ENCODE results near the gene PRDX5.

PRDX5 gene

DNA sequence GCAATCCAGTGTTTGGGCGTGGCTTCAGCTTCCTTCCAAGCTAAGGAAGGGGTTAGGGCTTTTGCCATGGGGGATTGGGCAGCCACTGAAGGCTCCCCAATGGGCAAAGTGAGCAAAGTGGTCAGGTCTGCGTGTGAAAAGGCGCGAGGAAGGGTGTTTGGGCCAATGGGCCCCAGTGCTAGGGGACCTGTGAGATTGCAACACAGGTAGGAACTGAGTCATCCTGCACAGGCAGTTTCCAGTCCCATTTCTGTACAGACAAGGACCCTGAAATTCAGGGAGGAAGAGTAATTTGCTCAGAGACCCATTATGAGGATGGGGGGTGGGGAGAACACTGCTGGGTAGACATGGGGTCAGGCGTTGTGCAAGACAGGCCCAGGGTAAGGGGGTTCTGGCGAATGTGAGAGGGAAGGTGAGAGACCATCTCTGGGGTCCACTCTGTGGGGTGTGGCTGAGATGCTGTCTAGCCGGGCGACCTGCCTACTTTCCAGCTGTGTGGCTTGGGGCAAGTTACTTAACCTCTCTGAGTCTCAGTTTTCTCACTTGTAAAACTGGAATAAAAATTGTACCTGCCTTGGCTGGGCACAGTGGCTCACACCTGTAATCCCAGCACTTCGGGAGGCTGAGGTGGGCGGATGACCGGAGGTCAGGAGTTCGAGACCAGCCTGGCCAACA is 29.4 kb downstream of the PRDX5 start:
- no peak for DNase-seq (ENCODE audit: low read depth)

DNA sequence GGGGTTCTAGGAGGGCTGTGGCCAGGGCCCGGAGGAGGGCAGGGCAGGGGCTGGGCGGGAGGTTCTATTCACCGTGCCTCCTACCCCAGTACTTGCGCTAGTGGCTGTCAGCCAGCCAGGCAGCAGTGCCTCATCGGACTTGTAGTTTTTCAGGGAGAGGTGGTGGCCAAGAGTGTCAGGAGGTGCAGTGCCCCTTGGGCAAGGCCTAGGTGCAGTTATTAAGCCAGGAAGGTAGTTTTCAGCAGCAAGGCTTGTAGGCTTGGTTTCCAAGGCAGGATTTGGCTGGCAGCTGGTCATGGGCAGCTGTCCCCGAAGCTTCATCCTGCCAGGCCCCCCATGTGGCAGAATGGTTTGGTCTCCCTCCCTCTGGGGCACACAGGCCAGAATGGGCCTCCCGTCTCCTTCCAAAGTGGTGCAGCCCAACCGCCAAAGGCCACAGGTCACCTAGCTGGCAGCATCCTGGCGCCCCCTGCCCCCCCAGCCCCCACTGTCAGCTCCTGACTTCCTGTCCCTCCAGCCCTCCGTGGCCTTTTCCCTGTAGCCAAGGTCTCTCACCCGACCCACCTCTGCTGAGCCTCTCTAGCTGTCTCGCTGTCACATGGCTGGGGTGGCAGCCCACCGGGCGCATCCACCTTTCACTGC is 30.6 kb downstream of the PRDX5 start:
- no peak for DNase-seq (ENCODE audit: low read depth)

- DNase-seq (ENCODE audit: low read depth) = no peak
Observed at GRCh38 chr11:64349025-64349387, 31.1 kb downstream of the PRDX5 start.

- no peak for DNase-seq (ENCODE audit: low read depth)
Observed at GRCh38 chr11:64349404-64349803, 31.5 kb downstream of the PRDX5 start.

- DNase-seq (ENCODE audit: low read depth) = no peak
Observed at GRCh38 chr11:64351136-64351631, 33.3 kb downstream of the PRDX5 start.

DNA sequence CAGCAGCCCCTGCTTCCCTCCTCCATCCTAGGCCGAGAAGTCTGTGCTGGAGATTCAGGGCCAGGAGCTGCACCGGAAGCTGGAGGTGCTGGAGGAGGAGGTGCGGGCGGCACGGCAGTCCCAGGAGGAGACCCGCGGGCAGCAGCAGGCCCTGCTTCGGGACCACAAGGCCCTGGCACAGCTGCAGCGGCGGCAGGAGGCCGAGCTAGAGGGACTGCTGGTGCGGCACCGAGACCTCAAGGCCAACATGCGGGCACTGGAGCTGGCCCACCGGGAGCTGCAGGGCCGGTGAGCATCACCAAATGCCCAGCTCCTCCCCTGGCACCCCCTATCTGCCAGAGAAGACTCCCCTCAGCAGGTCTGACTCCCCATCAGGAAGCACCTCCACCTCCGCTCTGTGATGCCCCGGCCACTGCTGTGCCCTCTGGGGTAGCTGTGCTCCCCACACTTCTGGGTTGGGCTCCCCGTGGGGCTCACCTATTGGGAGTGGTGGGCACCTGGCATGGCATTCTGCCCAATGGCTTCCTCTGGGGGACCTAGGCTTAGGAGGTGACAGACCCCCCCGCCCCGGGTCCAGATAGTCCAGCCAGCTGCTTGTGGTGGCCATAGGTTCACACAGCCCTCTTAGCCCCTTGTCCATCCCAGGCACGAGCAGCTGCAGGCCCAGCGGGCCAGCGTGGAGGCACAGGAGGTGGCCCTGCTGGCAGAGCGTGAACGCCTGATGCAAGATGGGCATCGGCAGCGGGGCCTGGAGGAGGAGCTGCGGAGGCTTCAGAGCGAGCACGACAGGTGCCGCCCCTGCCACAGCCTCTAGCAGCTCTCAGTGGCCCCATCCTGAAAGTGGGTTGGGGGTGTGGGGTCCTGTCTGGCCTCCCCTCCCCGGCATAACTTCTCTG is 34.4 kb downstream of the PRDX5 start:
- DNase-seq (ENCODE audit: low read depth) = no peak

- no peak for DNase-seq (ENCODE audit: low read depth)
Observed at GRCh38 chr11:64352995-64353714, 35.2 kb downstream of the PRDX5 start.

GRCh38 chr11:64353715-64354506 is 36.0 kb downstream of the PRDX5 start:
- DNase-seq (ENCODE audit: low read depth) = no peak

DNA sequence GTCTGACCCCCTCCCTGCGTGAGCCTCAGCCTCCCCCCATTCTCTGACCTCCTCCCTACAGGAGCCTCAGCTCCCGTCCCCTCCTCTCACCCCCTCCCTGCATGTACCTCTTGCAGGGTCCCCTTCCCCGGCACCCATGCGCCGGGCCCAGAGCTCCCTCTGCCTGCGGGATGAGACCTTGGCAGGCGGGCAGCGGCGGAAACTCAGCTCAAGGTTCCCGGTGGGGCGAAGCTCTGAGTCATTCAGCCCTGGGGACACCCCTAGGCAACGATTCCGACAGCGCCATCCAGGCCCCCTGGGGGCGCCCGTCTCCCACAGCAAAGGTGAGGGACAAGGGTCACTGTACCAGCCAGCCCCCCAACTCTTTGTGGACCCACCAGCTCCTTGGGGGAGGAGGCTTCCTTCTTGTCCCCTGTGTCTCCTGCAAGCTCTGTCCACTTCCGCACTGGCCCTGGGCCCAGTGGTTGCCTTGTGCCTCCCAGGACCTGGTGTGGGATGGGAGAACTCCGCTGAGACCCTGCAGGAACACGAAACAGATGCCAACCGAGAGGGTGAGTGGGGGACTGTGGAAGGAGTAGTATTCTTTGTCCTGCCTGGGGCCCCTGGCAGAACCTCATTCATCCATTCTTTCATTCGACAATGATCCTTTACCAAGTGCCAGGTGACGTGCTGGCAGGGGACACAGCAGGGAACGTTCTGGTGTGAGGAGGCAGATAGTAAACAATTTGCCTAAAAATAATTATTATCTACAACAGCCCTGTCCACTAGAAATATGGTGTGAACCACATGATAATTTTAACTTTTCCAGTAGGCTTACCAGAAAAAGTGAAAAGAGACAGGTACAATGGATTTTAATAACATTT is 37.4 kb downstream of the PRDX5 start:
- DNase-seq (ENCODE audit: low read depth) = peak; percentile 74

DNA sequence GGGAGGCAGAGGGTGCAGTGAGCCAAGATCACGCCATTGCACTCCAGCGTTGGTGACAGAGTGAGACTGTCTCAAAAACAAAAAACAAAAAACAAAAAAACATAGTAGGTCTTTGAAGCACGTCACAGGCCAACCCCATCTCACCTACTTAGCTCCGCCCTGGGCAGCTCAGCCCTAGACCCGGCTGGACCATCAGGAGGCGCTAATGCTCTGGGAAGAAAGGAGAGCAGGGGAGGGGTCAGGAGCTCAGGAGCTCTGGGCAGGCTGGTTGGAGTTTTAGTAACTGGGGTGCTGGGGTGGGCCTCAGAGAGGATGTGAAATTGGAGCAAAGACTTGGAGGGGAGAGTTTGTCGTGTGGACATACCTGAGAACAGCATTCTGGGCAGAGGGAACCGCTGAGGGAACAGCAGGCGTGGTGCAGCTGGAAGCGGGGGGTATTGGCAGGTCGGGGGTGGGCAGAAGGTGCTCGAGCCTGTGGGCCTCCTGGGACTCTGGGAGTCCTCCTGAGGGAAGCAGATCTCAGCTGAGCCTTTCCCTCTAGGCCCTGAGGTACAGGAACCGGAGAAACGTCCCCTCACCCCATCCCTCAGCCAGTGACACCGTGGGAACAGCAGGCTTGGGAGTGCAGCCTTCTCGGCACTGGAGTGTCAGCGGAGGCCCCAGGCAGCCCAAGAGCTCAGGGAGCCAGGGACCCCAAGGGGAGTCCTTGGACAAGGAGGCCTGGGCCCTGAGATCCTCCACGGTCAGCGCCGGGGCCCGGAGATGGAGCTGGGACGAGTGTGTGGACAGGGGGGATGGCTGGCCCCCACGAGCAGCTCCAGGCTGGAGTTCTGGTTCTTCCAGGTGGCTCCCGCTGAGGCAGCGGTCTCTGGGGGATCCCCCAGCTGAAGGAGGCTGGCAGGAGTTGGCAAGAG is 38.8 kb downstream of the PRDX5 start:
- no peak for DNase-seq (ENCODE audit: low read depth)

DNA sequence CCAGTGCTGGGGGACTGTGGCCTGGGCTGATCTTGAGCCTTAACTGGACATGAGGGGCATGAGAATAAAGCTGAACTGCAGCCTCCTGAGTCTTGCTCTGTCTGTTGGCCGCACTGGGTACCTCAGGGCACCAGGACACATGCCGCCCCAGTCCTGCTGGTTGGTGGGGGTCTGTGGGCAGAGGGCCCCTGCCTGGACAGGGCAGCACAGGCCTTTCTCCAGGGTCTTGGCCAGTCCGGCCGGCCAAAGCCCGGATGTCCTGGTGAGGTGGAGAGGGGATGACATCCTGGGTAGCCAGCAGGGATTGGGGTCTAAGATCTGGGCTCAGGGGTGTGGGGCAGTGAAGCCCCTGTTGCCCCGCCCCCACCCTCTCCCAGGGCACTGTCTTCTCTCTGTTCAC is 39.5 kb downstream of the PRDX5 start:
- DNase-seq (ENCODE audit: low read depth) = no peak

DNA sequence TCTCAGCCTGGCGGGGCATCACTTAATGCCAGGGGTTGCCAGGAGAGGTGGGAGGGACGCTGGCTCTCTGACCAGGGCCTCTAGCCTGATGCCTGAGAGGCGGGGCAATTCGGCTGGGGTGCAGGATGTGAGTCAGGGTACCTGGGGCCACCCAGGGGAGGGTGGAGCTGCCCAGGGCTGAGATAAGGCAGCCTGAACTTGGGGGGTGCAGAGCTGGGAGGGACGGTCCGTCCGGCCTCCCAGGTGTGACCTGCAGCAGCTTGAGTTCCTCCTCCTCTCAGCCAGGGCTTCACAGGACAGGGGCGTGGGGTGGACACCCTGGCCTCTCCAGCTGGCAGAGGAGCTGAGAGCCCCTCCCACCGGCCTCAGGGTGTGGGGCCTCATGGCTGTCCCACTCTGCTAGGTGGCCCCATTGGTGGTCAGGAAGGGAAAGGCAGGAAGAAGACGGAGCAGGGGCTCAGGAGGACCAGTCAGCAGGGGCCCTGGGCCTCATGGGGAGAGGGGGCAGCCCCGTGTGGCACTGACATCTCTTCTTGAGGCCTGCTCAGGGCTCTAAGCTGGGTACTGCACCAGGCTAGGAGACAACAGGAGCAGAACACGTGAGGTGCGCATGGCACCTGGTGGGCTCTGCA is 40.1 kb downstream of the PRDX5 start:
- DNase-seq (ENCODE audit: low read depth) = peak; percentile 56

GRCh38 chr11:64358536-64358906 is 40.6 kb downstream of the PRDX5 start:
- no peak for DNase-seq (ENCODE audit: low read depth)

DNA sequence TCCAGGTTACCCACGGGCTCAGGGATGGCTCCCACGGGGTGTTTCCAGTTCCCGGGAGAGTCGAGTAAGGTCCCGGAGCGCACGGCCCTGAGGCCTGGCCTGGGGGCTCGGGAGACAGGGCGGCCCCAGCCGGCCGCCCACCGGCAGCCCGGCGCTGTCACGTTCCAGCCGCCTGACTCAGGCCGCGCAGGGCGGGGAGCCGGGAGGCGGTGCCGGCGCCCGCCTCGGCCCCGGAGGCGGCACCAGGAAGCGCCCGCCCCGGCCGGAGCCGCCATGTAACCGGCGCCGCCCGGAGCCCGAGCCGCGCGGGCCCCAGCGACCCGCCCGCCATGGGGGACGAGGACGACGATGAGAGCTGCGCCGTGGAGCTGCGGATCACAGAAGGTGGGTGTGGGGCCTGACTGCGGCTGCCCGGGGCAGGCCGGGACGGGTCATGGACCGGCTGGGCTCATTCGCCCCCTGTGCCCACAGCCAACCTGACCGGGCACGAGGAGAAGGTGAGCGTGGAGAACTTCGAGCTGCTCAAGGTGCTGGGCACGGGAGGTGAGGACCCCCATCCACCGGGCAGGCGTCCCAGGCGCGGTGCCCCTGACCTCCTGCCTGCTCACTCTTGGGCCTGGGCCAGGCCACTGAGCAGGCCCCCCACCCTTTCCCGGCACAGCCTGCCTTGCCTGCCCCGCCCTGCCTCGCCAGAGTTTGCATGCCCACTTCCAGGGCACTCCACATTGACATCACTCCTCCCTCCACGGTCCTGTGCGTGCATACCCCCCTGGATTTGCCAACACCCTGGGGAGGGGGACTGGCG is 41.2 kb downstream of the PRDX5 start, which contains the start of gene RPS6KA4:
RPS6KA4 (plus strand) TSS at position 256 of the 805 bp plus-strand sequence; CDS start at position 330, 74 bp downstream.
- DNase-seq (ENCODE audit: low read depth) = no peak

DNA sequence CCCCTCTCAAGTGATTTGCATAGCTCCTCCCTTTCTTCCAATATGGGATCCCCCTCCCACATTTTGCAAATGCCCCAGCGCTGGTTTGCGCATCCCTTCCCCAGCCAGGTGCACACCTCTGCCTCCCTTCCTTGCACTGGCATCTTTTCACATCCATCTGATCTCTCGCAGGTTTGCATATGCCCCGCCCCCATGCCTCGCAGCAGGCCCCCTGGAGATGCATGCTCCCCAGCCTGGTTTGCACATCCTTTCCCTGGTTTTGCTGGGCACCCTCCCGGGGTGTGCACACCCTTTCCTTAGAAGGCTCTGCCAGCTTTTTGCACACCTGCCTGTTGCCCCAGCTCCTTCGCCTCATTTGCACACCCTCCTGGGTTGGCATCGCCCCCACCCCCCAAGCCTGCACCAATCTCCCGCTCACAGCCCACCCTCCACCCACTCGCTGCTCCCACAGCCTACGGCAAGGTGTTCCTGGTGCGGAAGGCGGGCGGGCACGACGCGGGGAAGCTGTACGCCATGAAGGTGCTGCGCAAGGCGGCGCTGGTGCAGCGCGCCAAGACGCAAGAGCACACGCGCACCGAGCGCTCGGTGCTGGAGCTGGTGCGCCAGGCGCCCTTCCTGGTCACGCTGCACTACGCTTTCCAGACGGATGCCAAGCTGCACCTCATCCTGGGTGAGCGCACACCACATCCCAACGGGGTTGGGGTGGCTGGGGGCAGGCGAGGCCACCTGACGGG is 42.0 kb downstream of the PRDX5 start:
- no peak for DNase-seq (ENCODE audit: low read depth)

GRCh38 chr11:64360448-64360921 is 42.6 kb downstream of the PRDX5 start:
- DNase-seq (ENCODE audit: low read depth) = no peak

- DNase-seq (ENCODE audit: low read depth) = no peak
Observed at GRCh38 chr11:64361659-64362058, 43.7 kb downstream of the PRDX5 start.
